NCI-H187 (cell line): ENCODE data around the gene SPEF1.

ENCODE experiments used
- DNase-seq, 2 experiments: peaks; one replicate each; lab custom pipeline; 2025; lab: John Stamatoyannopoulos, UW

Gene SPEF1

DNA sequence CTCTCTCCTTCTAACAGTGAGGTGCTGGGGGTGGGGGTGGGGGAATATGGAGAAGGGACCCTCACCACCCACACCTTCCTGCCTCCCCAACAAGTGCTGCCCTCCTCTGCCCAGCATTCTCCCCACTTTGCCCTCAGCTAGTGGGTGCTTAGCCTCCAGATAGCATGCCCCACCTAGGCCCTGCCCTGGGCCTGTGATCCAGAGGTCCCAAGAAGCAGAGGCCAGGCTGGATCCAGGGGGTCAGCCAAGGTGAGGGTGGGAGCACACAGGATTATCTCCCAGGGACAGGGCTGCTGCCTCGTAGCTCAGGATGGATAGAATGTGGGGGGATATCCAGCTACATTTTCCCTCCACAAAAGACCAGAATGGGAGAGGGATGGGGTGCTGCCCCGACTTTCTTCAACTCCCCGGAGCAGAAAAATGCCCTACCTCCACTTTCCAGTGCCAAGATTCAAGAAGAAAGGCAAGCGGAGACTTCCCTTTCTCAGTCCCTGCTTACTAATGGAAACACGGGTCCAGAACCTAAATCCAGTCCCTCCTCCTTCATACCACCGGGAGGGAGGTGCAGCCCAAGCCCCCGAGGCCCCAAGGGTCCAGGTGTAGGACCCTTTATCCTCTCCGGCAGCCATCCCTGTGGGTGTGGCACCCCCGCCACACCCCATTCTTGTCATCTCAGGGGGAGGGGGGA is 14.7 kb downstream of the SPEF1 start:
- DNase-seq = no peak

DNA sequence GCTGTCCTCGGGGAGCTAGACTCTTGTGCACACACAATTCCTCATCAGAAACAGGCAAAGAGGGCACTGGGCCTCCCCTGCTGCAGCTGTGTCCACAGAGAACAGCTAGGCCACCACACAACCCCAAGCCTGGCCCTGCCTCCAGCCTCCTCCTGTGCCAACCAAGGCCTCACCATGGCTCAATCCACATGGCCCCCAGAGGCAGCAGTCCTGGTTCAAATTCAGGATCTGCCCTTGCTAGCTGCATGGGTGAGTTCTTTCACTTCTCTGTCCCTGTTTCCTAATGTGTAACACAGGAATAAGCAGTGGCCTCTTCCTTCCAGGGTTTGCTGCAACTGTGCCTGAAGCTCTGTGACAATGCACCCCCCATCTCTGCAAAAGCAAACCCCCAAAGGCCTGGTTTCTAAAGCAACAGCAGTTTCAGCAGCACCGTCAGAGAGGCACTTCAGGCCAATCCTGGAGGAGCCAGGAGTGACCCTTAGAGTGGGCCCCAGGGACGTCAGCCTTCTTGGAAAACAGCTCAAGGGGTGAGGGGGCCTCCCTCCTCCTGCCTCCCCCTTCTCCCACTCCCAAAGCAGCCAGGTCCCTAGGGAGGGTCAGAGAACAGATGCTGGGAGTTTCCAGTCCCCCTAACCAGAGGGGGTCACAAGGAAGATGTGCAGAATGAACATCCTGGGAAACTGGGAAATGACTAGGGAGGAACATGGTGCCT is 15.9 kb downstream of the SPEF1 start:
- DNase-seq = no peak

DNA sequence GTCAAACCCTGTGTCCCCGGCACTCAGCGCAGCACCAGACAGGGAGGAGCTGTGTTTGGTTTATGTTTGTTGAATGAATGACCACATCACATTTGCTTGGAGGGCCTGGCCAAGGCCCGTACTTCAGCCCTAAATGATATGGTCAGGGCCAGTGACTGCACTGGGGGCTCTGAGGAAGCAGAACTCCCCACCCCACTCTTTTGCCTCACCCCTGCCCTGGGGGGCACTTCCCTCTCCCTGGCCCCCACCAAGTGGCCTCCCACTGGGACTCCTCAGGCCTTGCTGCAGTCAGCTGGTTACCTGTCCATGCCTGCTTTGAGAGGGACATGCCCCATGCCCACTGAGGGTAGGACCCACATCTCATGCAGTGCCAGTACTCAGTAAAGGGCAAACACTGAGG is 16.6 kb downstream of the SPEF1 start:
- no peak for DNase-seq

DNA sequence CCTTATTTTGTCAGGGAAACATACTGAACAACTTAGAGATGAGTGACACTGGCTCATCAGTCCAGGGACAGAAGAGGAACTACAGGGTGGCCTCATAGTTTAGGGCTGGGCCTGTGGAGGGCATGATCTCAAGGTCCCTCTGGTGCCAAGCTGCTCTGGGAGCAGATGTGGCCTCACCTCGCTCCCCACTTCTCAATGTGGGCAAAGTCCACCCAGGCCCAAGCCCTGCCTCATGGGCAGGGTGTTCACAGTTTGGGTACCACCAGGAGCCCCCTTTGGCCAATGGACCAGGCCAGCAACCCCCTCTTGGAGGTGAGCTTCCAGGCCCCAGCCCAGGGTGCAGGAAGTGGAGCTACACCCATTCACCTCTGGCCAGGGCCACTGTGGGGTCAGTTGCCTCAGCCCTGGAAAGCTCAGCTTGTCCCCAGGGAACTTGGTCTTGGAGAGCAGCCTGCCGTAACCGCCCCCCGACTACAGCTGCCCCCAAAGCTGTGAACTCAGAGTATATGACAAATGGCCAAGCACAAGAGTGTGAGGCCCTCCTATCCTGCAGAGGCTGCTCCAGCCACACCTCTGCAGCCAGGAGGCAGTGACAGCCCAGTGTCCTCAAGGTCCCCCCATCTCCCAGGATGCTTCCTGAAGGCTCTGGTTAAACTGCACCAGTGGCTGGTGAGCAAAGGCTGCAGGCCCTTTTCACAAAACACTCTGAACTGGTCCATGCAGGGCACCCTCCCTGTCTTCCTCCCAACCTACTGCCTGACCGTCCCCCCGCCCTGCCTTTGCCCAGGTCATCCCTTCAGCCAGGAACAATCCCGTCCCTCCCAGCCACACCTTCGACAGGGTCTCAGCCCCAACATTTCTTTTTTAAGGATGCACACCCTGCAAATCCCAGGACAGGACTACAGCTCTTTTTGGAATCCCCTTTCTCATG is 17.3 kb downstream of the SPEF1 start:
- DNase-seq = no peak

DNA sequence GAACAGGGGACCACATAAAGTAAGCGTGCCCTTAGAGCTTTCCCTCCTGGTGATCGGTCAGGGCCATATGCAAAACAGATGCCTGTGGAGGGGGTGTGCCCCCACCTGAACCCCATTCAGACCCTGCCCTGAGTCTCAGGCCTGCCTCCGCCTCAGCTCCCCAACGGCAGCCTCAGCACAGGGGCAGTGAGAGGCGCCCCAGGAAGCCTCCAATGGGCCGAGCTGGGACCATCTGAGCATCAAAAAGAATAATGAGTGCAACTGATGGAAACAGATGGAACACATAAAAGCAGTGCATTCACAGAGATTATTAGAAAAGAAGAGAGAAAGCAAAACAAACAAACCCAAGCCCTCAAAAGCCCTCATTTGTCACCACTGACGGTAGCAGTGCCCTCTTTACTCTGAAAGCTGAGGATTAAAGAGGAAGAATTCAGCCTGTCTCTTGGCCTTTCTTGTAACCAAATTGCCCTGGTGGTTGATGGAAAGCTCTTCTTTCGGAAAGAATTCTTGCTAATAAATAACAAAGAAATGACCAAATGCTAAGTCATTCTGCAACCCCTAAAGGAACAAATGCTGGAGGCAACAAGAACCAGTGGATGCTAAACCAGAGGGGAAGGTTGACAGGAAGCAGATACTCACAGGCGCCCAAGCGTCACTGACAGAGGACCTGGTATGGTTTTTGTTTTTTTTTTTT is 20.4 kb downstream of the SPEF1 start:
- no peak for DNase-seq

- DNase-seq = no peak
Observed at GRCh38 chr20:3759884-3760283, 21.4 kb downstream of the SPEF1 start.

DNA sequence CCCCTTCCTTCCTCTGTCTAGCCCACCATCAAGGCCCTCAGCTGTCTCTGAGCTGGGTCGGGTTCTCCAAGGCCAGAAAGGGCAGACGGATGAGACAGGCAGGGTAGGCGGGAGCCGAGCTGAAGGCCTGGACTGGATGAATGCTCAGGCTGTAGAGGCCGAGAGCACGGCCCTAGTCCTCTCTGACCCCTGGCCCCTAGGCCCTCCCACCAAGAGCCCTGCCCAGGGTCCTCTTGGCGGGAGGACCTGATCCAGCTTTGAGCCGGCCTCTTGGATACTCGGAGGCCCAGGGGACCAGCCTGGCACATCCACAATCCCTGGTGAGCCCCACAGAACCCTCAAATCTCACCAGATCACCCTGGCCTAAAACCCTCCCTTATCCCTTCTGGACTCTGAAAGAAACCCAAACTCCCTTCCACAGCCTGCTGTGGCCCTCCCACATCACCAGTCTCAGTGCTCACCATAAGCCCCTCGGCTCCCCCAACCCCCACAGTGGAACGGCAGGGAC is 21.9 kb downstream of the SPEF1 start:
- DNase-seq = no peak

DNA sequence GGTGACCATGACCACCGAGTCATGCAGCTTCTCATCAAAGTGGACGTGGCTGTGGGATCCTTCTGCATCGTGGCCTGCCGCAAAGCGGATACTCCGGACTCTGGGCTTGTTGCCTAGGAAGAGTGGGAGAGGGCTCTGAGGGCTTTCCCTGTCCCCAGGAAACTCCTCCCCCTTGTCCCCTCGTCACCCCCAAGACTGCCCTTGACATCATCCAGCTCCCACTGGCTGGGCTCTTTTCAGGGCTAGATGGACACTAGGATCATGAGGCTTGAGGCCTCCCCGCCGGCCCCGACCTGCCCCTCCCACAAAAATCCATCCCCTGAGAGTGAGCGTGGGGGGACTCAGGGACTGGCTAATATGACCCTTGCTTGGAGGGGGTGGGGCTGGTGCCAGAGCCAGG is 22.7 kb downstream of the SPEF1 start:
- DNase-seq = no peak

DNA sequence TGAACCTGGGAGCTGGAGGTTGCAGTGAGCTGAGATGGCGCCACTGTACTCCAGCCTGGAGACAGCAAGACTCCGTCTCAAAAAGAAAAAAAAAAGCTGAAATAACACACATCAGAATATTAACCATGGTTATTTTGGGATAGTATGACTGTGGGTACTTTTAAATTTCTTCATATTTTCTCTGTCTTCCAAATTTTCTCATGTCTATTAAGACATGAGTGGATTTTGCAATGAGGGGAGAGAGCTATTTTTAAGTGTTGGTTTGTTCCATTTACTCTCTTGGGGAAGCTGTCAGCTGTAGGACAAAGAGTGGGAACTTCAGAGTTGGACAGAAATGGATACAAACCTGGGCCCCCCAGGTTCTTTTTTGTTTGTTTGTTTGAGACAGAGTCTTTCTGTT is 24.0 kb downstream of the SPEF1 start:
- no peak for DNase-seq

DNA sequence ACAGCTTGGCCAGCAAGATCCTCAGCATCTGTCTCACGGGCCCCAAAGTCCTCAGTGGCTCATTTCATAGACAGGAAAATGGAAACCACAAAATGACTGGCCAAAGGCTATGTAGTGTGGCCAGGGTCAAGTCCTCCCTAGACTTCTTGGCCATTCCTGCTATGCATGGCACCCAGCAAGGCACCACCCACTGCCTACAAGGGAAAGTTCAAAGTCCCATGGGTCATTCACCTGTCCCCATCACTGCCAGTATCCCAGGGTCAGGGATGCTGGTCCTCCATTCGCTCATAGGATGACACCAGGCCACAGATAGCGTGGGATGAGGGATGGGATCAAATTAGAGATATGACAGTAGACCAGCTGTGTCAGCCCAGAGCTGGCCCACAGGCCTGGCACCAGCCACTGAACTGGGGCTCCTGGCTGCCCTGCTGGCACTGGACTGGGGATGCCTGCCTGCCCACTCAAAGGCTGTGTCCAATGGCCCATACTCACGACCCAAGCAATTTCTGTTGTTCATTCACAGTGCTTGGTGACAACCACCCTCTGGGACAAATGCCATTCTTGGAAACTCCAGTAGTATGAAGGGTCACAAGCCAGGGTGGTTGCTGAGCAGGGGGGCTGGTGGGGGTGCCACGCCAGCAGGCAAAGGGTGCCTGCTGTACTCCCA is 25.3 kb downstream of the SPEF1 start:
- no peak for DNase-seq

- DNase-seq = no peak
Observed at GRCh38 chr20:3755269-3755668, 26.0 kb downstream of the SPEF1 start.

DNA sequence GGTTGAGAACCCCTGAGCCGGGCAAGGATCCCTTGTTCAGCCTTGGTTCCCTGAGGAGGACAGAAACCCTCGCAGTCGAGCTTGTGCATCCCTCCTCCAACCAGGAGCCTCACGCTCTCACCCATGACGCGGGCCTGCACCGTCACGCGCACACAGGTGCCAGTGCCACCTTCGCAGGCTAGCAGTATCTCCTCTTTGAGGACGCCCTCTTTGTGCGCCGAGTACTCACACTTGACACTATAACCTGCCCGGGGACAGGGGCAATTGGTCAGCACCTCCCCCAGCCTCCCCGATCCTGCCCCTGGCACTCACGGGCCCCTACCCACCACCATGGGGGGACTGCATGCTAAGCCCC is 27.0 kb downstream of the SPEF1 start:
- DNase-seq = no peak

- no peak for DNase-seq
Observed at GRCh38 chr20:3753501-3754275, 27.6 kb downstream of the SPEF1 start.

GRCh38 chr20:3753098-3753497 is 28.1 kb downstream of the SPEF1 start:
- DNase-seq = peak; percentile 37 to 64

DNA sequence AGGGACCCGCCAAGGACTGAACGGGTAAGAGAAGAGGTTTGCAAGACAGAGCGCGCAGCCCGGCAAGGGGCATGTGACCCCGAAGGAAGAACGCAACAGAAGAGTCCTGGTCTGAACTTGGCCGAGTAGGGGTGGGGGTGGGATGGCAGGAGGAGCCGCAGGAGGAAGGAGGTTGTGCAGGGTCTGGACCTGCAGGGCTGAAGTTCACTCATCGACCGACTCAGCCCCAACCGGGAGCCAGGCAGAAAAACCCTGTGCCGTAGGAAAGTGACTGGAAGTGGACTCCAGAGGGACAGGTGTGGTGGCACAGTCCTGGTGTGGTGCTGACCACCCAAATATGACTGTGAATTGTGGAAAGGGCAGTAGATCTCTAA is 28.9 kb downstream of the SPEF1 start:
- DNase-seq = no peak

DNA sequence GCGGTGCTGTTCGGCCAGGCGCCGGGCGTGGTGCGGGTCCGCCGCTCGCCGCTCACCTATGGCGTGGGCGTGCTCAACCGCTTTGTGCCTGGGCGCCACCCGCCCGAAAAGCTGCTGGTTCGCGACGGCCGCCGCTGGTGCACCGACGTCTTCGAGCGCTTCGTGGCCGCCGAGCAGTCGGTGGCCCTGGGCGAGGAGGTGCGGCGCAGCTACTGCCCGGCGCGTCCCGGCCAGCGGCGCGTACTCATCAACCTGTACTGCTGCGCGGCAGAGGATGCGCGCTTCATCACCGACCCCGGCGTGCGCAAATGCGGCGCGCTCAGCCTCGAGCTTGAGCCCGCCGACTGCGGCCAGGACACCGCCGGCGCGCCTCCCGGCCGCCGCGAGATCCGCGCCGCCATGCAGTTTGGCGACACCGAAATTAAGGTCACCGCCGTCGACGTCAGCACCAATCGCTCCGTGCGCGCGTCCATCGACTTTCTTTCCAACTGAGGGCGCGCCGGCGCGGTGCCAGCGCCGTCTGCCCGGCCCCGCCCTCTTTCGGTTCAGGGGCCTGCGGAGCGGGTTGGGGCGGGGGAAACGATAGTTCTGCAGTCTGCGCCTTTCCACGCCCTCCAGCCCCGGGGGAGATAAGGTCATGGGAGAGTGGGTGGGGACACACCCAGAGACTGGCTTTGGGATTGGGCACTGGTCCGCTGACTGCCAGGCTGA is 29.4 kb downstream of the SPEF1 start:
- peak; percentile 33 to 56 for DNase-seq

- DNase-seq = no peak
Observed at GRCh38 chr20:3751305-3751674, 30.0 kb downstream of the SPEF1 start.

GRCh38 chr20:3749689-3750531 is 31.3 kb downstream of the SPEF1 start:
- DNase-seq = peak; percentile 52 to 53

- DNase-seq = no peak
Observed at GRCh38 chr20:3749087-3749688, 32.1 kb downstream of the SPEF1 start.
